IgD-negative memory B cell (primary cell): ENCODE results near the gene CEMP1. TPM values are rescaled to one million over a fixed set of nuclear protein-coding genes. Genes with fewer than 3 reads are reported as not detected.

Experiments
- H3K27ac Mint-ChIP-seq, 3 donors: one replicate each; pipeline ENCODE4 v1.8.0; 2020 to 2022; ENCODE audit warnings: mild to moderate bottlenecking in 3 of 3, mixed read lengths in 3 of 3, moderate library complexity in 1 of 3
- H3K27me3 Mint-ChIP-seq: one replicate; pipeline ENCODE4 v1.8.0; 2021; ENCODE audit warnings: mixed read lengths
- H3K36me3 Mint-ChIP-seq: one replicate; pipeline ENCODE4 v1.8.0; 2020; ENCODE audit warnings: mild to moderate bottlenecking, mixed read lengths
- H3K4me1 Mint-ChIP-seq, 3 donors: one replicate each; pipeline ENCODE4 v1.8.0; 2020 to 2022; ENCODE audit warnings: mixed read lengths in 3 of 3, mild to moderate bottlenecking in 1 of 3
- H3K4me3 Mint-ChIP-seq, 4 donors: one replicate each; pipeline ENCODE4 v1.8.0; 2020 to 2022; ENCODE audit warnings: mild to moderate bottlenecking in 4 of 4, mixed read lengths in 4 of 4, moderate library complexity in 3 of 4
- H3K9me3 Mint-ChIP-seq, 3 donors: one replicate each; pipeline ENCODE4 v1.8.0; 2020 to 2021; ENCODE audit warnings: mixed read lengths in 3 of 3, mild to moderate bottlenecking in 1 of 3
- polyA plus RNA-seq: library from polyadenylated mRNA; unstranded; fragments of 300-500 nt; fragmentation: Illumina TruSeq; gene quantifications from one replicate; pipeline ENCODE4 v1.2.3, GENCODE V29; 2021

Gene CEMP1
- polyA plus RNA-seq, 1 donor from 2014 or later: 6.2 TPM

- Mint-ChIP-seq H3K4me1 (peaks cover 43 to 59% (median 44%) of the 10 kb centered on the region in 3 donors), H3K9me3 (no peaks in the 10 kb centered on the region), H3K27me3 (peaks cover 2% of the 10 kb centered on the region), H3K36me3 (peaks cover 5% of the 10 kb centered on the region), H3K27ac (peak overlapping the region; percentile 57 to 99 (median 80)), H3K4me3 (peak overlapping the region; percentile 48 to 93 (median 72))
Measured at GRCh38 chr16:2517954-2518605, 13.1 kb downstream of the CEMP1 start.

- H3K36me3 Mint-ChIP-seq: peaks cover 5% of the 10 kb centered on the region
- H3K4me1 Mint-ChIP-seq: peaks cover 48 to 63% (median 50%) of the 10 kb centered on the region in 3 donors
- peaks cover 2% of the 10 kb centered on the region for H3K27me3 Mint-ChIP-seq
- no peaks in the 10 kb centered on the region for H3K9me3 Mint-ChIP-seq
- peak overlapping the region; percentile 57 to 99 (median 95) for H3K27ac Mint-ChIP-seq
- H3K4me3 Mint-ChIP-seq: peak overlapping the region; percentile 91 to 94 (median 92)
Measured at GRCh38 chr16:2516391-2517240, 14.6 kb downstream of the CEMP1 start.

GRCh38 chr16:2515180-2515851 lies 15.9 kb downstream of the CEMP1 start:
- Mint-ChIP-seq H3K4me3 (peak overlapping the region; percentile 91 to 94 (median 92)), H3K27ac (peak overlapping the region; percentile 95 to 99 (median 99)), H3K9me3 (no peaks in the 10 kb centered on the region), H3K4me1 (peaks cover 48 to 55% (median 50%) of the 10 kb centered on the region in 3 donors), H3K27me3 (peaks cover 2% of the 10 kb centered on the region), H3K36me3 (peaks cover 5% of the 10 kb centered on the region)

- H3K4me3 Mint-ChIP-seq: peak overlapping the region; percentile 91 to 97 (median 94)
- H3K27ac Mint-ChIP-seq: peak overlapping the region; percentile 95 to 100 (median 99)
- H3K4me1 Mint-ChIP-seq: peaks cover 52 to 57% (median 52%) of the 10 kb centered on the region in 3 donors
- no peaks in the 10 kb centered on the region for H3K9me3 Mint-ChIP-seq
- peaks cover 5% of the 10 kb centered on the region for H3K36me3 Mint-ChIP-seq
- H3K27me3 Mint-ChIP-seq: peaks cover 2% of the 10 kb centered on the region
Measured at GRCh38 chr16:2514333-2515179, 16.7 kb downstream of the CEMP1 start.

- peaks cover 5% of the 10 kb centered on the region for H3K36me3 Mint-ChIP-seq
- H3K4me1 Mint-ChIP-seq: peaks cover 48 to 54% (median 53%) of the 10 kb centered on the region in 3 donors
- H3K27ac Mint-ChIP-seq: peak within 1 kb of the TSS; percentile 97 to 100 (median 99)
- no peaks in the 10 kb centered on the region for H3K9me3 Mint-ChIP-seq
- H3K4me3 Mint-ChIP-seq: peak within 1 kb of the TSS; percentile 91 to 97 (median 94)
- peaks cover 2% of the 10 kb centered on the region for H3K27me3 Mint-ChIP-seq
Measured at GRCh38 chr16:2513405-2514332, 17.5 kb downstream of the CEMP1 start, which contains the start of gene ATP6V0C. TSS of gene ATP6V0C (plus strand) at chr16:2513952. CDS start at chr16:2514104, 152 bp downstream.

GRCh38 chr16:2512735-2513404 lies 18.3 kb downstream of the CEMP1 start:
- H3K27ac Mint-ChIP-seq: peak overlapping the region; percentile 95 to 100 (median 97)
- no peaks in the 10 kb centered on the region for H3K9me3 Mint-ChIP-seq
- H3K4me3 Mint-ChIP-seq: peak overlapping the region; percentile 87 to 97 (median 92)
- peaks cover 2% of the 10 kb centered on the region for H3K27me3 Mint-ChIP-seq
- H3K36me3 Mint-ChIP-seq: peaks cover 5% of the 10 kb centered on the region
- peaks cover 53 to 59% (median 56%) of the 10 kb centered on the region in 3 donors for H3K4me1 Mint-ChIP-seq

- H3K27me3 Mint-ChIP-seq: peaks cover 3% of the 10 kb centered on the region
- no peaks in the 10 kb centered on the region for H3K9me3 Mint-ChIP-seq
- H3K4me3 Mint-ChIP-seq: peak overlapping the region in 3 of 4 donors; percentile 30 to 94 (median 87)
- peaks cover 51 to 59% (median 55%) of the 10 kb centered on the region in 3 donors for H3K4me1 Mint-ChIP-seq
- peak overlapping the region in 2 of 3 donors; percentile 97 to 100 for H3K27ac Mint-ChIP-seq
- H3K36me3 Mint-ChIP-seq: peaks cover 5% of the 10 kb centered on the region
Measured at GRCh38 chr16:2511996-2512734, 19.0 kb downstream of the CEMP1 start.

- Mint-ChIP-seq H3K4me3 (peak overlapping the region in 3 of 4 donors; percentile 25 to 68 (median 52)), H3K4me1 (peaks cover 49 to 56% (median 51%) of the 10 kb centered on the region in 3 donors), H3K9me3 (no peaks in the 10 kb centered on the region), H3K36me3 (peaks cover 3% of the 10 kb centered on the region), H3K27me3 (peaks cover 4% of the 10 kb centered on the region), H3K27ac (peak overlapping the region in 2 of 3 donors; percentile 85 to 100)
Measured at GRCh38 chr16:2511128-2511800, 19.9 kb downstream of the CEMP1 start.

GRCh38 chr16:2508722-2509400 lies 22.3 kb downstream of the CEMP1 start:
- Mint-ChIP-seq H3K27ac (peak overlapping the region in 2 of 3 donors; percentile 86 to 96), H3K27me3 (peaks cover 3% of the 10 kb centered on the region), H3K36me3 (peaks cover 2% of the 10 kb centered on the region), H3K9me3 (no peaks in the 10 kb centered on the region), H3K4me1 (peaks cover 37 to 46% (median 40%) of the 10 kb centered on the region in 3 donors), H3K4me3 (peak overlapping the region in 1 of 4 donors; percentile 42)

- Mint-ChIP-seq H3K36me3 (peaks cover 2% of the 10 kb centered on the region), H3K9me3 (no peaks in the 10 kb centered on the region), H3K27ac (peak overlapping the region; percentile 86 to 96 (median 91)), H3K27me3 (peaks cover 3% of the 10 kb centered on the region), H3K4me1 (peaks cover 28 to 37% (median 33%) of the 10 kb centered on the region in 3 donors), H3K4me3 (peak overlapping the region in 3 of 4 donors; percentile 42 to 94 (median 94))
Measured at GRCh38 chr16:2507665-2508064, 23.5 kb downstream of the CEMP1 start.

- H3K4me1 Mint-ChIP-seq: peaks cover 28 to 37% (median 30%) of the 10 kb centered on the region in 3 donors
- peaks cover 2% of the 10 kb centered on the region for H3K36me3 Mint-ChIP-seq
- peak overlapping the region; percentile 86 to 96 (median 91) for H3K27ac Mint-ChIP-seq
- peak overlapping the region in 3 of 4 donors; percentile 42 to 94 (median 94) for H3K4me3 Mint-ChIP-seq
- no peaks in the 10 kb centered on the region for H3K9me3 Mint-ChIP-seq
- peaks cover 3% of the 10 kb centered on the region for H3K27me3 Mint-ChIP-seq
Measured at GRCh38 chr16:2507052-2507659, 24.1 kb downstream of the CEMP1 start.
